WTC11 (cell line): Measurements from ENCODE around the gene PQBP1. TPM values are rescaled to one million over a fixed set of nuclear protein-coding genes. Genes with fewer than 3 reads are reported as not detected.

Experiments used
- ATAC-seq: fragments of 200-7000 bp; cut with Tn5 transposase; 2 replicates; pipeline ENCODE4 v1.10.0; 2021; ENCODE audit warnings: mild to moderate bottlenecking, moderate library complexity
- CTCF ChIA-PET: fragments of 300-600 bp; sonication (Branson Sonifier 250); formaldehyde crosslinking; loops from one replicate; lab custom pipeline; 2021; ENCODE audit warnings: antibody characterized with exemption; lab: Charles Lee
- POLR2A ChIA-PET: fragments of 350-600 bp; sonication (Branson Sonifier 250); formaldehyde crosslinking; loops from one replicate; lab custom pipeline; 2021; ENCODE audit warnings: antibody characterized with exemption; lab: Charles Lee
- DNase-seq: peaks from one replicate; pipeline ENCODE4 v3.0.0; 2021; ENCODE audit warnings: low spot score
- H3K27ac Mint-ChIP-seq: 2 replicates; pipeline ENCODE4 v1.8.0; 2021; ENCODE audit warnings: mixed read lengths
- H3K27me3 Mint-ChIP-seq: 2 replicates; pipeline ENCODE4 v1.8.0; 2021; ENCODE audit warnings: low read depth, mild to moderate bottlenecking, moderate library complexity, mixed read lengths
- H3K36me3 Mint-ChIP-seq: 2 replicates; pipeline ENCODE4 v1.8.0; 2021; ENCODE audit warnings: mixed read lengths
- H3K4me1 Mint-ChIP-seq: 2 replicates; pipeline ENCODE4 v1.8.0; 2022; ENCODE audit warnings: mixed read lengths
- H3K4me3 Mint-ChIP-seq: 2 replicates; pipeline ENCODE4 v1.8.0; 2021; ENCODE audit warnings: mild to moderate bottlenecking, moderate library complexity, mixed read lengths
- H3K9me3 Mint-ChIP-seq: 2 replicates; pipeline ENCODE4 v1.8.0; 2021; ENCODE audit warnings: mixed read lengths
- ESRRA ChIP-seq: sonication (generic); formaldehyde crosslinking; IDR thresholded peaks from 2 replicates; pipeline ENCODE4 v1.8.1; 2022; ENCODE audit warnings: mild to moderate bottlenecking, missing genetic modification reagents, borderline replicate concordance
- ETV6 ChIP-seq: sonication (generic); formaldehyde crosslinking; IDR thresholded peaks from 2 replicates; pipeline ENCODE4 v1.8.1; 2022; ENCODE audit warnings: mild to moderate bottlenecking, missing genetic modification reagents
- FOXK1 ChIP-seq: sonication (generic); formaldehyde crosslinking; IDR thresholded peaks from 2 replicates; pipeline ENCODE4 v1.8.0; 2022; ENCODE audit warnings: mild to moderate bottlenecking, moderate library complexity, missing genetic modification reagents
- GABPB1 ChIP-seq: sonication (generic); formaldehyde crosslinking; IDR thresholded peaks from 2 replicates; pipeline ENCODE4 v1.8.1; 2023; ENCODE audit warnings: mild to moderate bottlenecking, missing genetic modification reagents
- IRF2 ChIP-seq: sonication (generic); formaldehyde crosslinking; IDR thresholded peaks from 2 replicates; pipeline ENCODE4 v1.8.0; 2022; ENCODE audit warnings: low read depth, missing genetic modification reagents, borderline replicate concordance
- KAT7 ChIP-seq: sonication (generic); formaldehyde crosslinking; IDR thresholded peaks from 2 replicates; pipeline ENCODE4 v1.8.1; 2023; ENCODE audit warnings: missing genetic modification reagents, mild to moderate bottlenecking, borderline replicate concordance
- NFATC4 ChIP-seq: fragments of 250-450 bp; sonication (Bioruptor Pico); IDR thresholded peaks from 2 replicates; pipeline ENCODE4 v1.9.0; 2021; ENCODE audit warnings: mild to moderate bottlenecking
- RELA ChIP-seq: sonication (generic); formaldehyde crosslinking; IDR thresholded peaks from 2 replicates; pipeline ENCODE4 v1.8.1; 2022; ENCODE audit warnings: missing genetic modification reagents, mild to moderate bottlenecking, borderline replicate concordance
- USF1 ChIP-seq: sonication (generic); formaldehyde crosslinking; IDR thresholded peaks from 2 replicates; pipeline ENCODE4 v1.8.0; 2022; ENCODE audit warnings: mild to moderate bottlenecking, missing genetic modification reagents
- ZNF263 ChIP-seq: sonication (generic); formaldehyde crosslinking; IDR thresholded peaks from 2 replicates; pipeline ENCODE4 v1.8.1; 2022; ENCODE audit warnings: low read depth, mild to moderate bottlenecking, moderate library complexity, missing genetic modification reagents
- ZNF396 ChIP-seq: fragments of 250-450 bp; sonication (Bioruptor Pico); IDR thresholded peaks from 2 replicates; pipeline ENCODE4 v1.8.0; 2021; ENCODE audit warnings: mild to moderate bottlenecking, moderate library complexity, borderline replicate concordance
- ZNF425 ChIP-seq: fragments of 250-450 bp; sonication (Bioruptor Pico); conservative IDR thresholded peaks from 2 replicates; pipeline ENCODE4 v1.9.0; 2021; ENCODE audit warnings: mild to moderate bottlenecking
- ZNF532 ChIP-seq: fragments of 250-450 bp; sonication (Bioruptor Pico); IDR thresholded peaks from 2 replicates; pipeline ENCODE4 v1.9.0; 2021; ENCODE audit warnings: mild to moderate bottlenecking, borderline replicate concordance
- total RNA-seq: library from RNA; stranded (reverse); gene quantifications from 3 replicates; pipeline ENCODE4 v1.2.3, GENCODE V29; 2021

PQBP1 gene
- total RNA-seq, 1 experiment from 2014 or later: 79.4 TPM

- H3K4me3 Mint-ChIP-seq: no peak overlapping the region; the same call in 1 of the 2 replicates
- peak overlapping the region; percentile 96 for H3K27ac Mint-ChIP-seq
- peaks cover 30% of the 10 kb centered on the region for H3K4me1 Mint-ChIP-seq
- TF ChIP-seq NFATC4 (CRISPR knock-in tag): no peak
- peaks cover 25% of the 10 kb centered on the region for H3K36me3 Mint-ChIP-seq
- DNase-seq (no peak), ATAC-seq (no peak)
- POLR2A ChIA-PET: interaction anchor here (0.5 to 1.4 kb wide), 4 partner anchors 15 to 135 kb away, joined by 4 to 8 read pairs (median 5); partner anchors contain the start of genes HDAC6 and SLC35A2
- H3K9me3 Mint-ChIP-seq: no peaks in the 10 kb centered on the region; the same call in 1 of the 2 replicates
- no peaks in the 10 kb centered on the region for H3K27me3 Mint-ChIP-seq
- CTCF ChIA-PET: interaction anchor here (0.6 to 2.6 kb wide), 7 partner anchors 9 to 120 kb away, joined by 3 to 21 read pairs (median 4); partner anchors contain the start of gene KCND1
Observed at GRCh38 chrX:48936429-48937053, 38.8 kb downstream of the PQBP1 start.

GRCh38 chrX:48937054-48937907, 39.6 kb downstream of the PQBP1 start:
- ATAC-seq: peak; percentile 85
- Mint-ChIP-seq H3K27ac (peak overlapping the region; percentile 96), H3K36me3 (peaks cover 27% of the 10 kb centered on the region), H3K4me1 (peaks cover 36% of the 10 kb centered on the region), H3K4me3 (peak overlapping the region; percentile 39), H3K27me3 (no peaks in the 10 kb centered on the region), H3K9me3 (no peaks in the 10 kb centered on the region; the same call in 1 of the 2 replicates)
- TF ChIP-seq FOXK1 (CRISPR knock-in tag) (0 out of 2 replicates have a peak, but pooled peaks have one; percentile 22), ETV6 (CRISPR knock-in tag) (no peak), ZNF263 (CRISPR knock-in tag) (no peak), USF1 (CRISPR knock-in tag) (peak; percentile 70), RELA (CRISPR knock-in tag) (no peak), ZNF425 (CRISPR knock-in tag) (no peak), NFATC4 (CRISPR knock-in tag) (no peak), ESRRA (CRISPR knock-in tag) (no peak), IRF2 (CRISPR knock-in tag) (no peak), KAT7 (CRISPR knock-in tag) (no peak), ZNF396 (CRISPR knock-in tag) (no peak), ZNF532 (CRISPR knock-in tag) (no peak), GABPB1 (CRISPR knock-in tag) (no peak)
- peak; percentile 47 for DNase-seq
- POLR2A ChIA-PET: interaction anchor here (0.5 to 1.4 kb wide), 6 partner anchors 16 to 136 kb away, joined by 3 to 8 read pairs (median 4); partner anchors contain the start of genes HDAC6 and SLC35A2
- CTCF ChIA-PET: interaction anchor here (0.6 to 2.6 kb wide), 13 partner anchors 10 to 289 kb away, joined by 3 to 21 read pairs (median 4); partner anchors contain the start of genes KCND1, PQBP1 and TIMM17B
